Measurements from ENCODE around the gene SAP25. TPM values are rescaled to one million over a fixed set of nuclear protein-coding genes. Genes with fewer than 3 reads are reported as not detected.

Gene SAP25
- total and polyA plus RNA-seq, 2 of the 4 experiments (the other 2 are of a cell fraction): 1.8 TPM; not detected in 1

DNA sequence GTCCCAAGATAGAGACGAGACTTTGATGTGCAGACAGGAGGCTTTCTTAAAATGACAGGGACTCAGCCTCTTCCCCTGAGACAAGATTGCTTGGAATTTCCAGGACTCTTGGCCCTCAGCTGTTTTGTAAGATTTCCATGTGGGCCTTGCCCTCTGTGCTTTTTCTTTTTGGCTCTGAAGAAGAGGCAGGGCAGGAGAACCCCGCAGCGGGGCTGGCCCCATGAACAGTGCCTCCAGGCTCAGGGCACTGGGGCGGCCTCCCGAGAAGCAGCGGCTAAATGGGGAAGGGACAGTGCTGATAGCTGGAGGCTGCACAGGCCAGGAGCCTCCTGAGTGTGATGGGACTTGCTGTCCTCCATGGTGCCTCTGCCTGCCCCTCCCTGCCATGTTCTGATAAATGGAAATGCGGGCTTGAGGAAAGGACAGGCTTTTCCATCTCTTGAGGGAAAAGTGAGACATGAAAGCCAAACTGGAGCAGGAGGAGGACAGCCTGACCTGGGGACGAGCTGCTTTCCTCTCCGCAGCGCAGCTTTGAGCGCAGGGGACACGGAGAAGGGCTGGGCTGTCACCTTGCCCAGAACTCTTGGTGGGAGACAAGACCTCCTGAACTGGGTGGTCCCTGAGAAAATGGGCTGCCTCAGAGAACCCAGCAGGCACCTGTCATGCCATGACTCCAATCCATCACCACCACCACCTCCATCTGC, 12.1 kb downstream of the SAP25 start:
- Histone ChIP-seq H3K79me1 (ENCODE audit: low read depth in 1 of 2, low read length in 2 of 2) (no peaks in the 10 kb centered on the region), H3K36me3 (ENCODE audit: control insufficient read depth, insufficient read depth, low read length) (no peaks in the 10 kb centered on the region), H4K5ac (ENCODE audit: low read depth, low read length) (no peak overlapping the region), H3K18ac (ENCODE audit: low read depth, low read length) (no peak overlapping the region), H4K20me1 (ENCODE audit: insufficient read depth, low read length) (no peaks in the 10 kb centered on the region), H3K9ac (ENCODE audit: low read depth, low read length) (no peak overlapping the region), H3K4me3 (ENCODE audit: insufficient read depth, low read depth, low read length) (no peak overlapping the region), H3K14ac (replicated peaks; ENCODE audit: low read depth, low read length) (no peak overlapping the region), H2BK15ac (ENCODE audit: low read depth, low read length) (no peak overlapping the region), H2AK5ac (ENCODE audit: low read depth, low read length) (no peak overlapping the region), H3K27me3 (ENCODE audit: control insufficient read depth, insufficient read depth, low read length) (no peaks in the 10 kb centered on the region), H2BK5ac (ENCODE audit: low read depth, low read length, poor library complexity, severe bottlenecking) (no peak overlapping the region), H2BK20ac (ENCODE audit: low read depth, low read length) (no peak overlapping the region), H3K4me2 (ENCODE audit: low read depth, low read length) (no peak overlapping the region), H3K9me3 (ENCODE audit: control insufficient read depth, insufficient read depth, low read length) (no peaks in the 10 kb centered on the region), H3K4me1 (ENCODE audit: control insufficient read depth, insufficient read depth, low read length) (peaks cover 2% of the 10 kb centered on the region; the same call in 1 of the 2 replicates), H2BK120ac (ENCODE audit: low read depth, low read length) (no peak overlapping the region), H3K23ac (ENCODE audit: low read depth, low read length) (no peak overlapping the region), H3K4ac (ENCODE audit: low read depth, low read length) (no peak overlapping the region), H2AK9ac (replicated peaks; ENCODE audit: low read depth, low read length, poor library complexity) (no peak overlapping the region), H3K27ac (ENCODE audit: insufficient read depth, low read length) (no peak overlapping the region), H3K56ac (ENCODE audit: extremely low read depth, insufficient read depth, low read length) (no peak overlapping the region), H4K8ac (ENCODE audit: low read depth in 2 of 2, low read length in 2 of 2) (no peak overlapping the region), H3K9me1 (ENCODE audit: insufficient read depth, low read length) (no peaks in the 10 kb centered on the region), H2AFZ (replicated peaks; ENCODE audit: low read length, poor library complexity) (no peak overlapping the region), H4K91ac (ENCODE audit: insufficient read depth, low read depth, low read length) (no peak overlapping the region)
- no TSS peak for BruUV-seq (replicated peaks)
- no peak for TF ChIP-seq CHD1 (IDR thresholded peaks at IDR 0.05; ENCODE audit: low read depth, low read length)
- no peak for TF ChIP-seq MAZ (IDR thresholded peaks at IDR 0.05; ENCODE audit: borderline replicate concordance, low read depth, low read length)
- no peak for TF ChIP-seq MXI1 (IDR thresholded peaks at IDR 0.05; ENCODE audit: borderline replicate concordance, low read depth, low read length)
- no peak for TF ChIP-seq FOS (IDR thresholded peaks at IDR 0.05; ENCODE audit: low read depth, low read length)
- no peak for TF ChIP-seq CEBPB (IDR thresholded peaks at IDR 0.05; ENCODE audit: low read depth, low read length)
- TF ChIP-seq SMC3 (IDR thresholded peaks at IDR 0.05; ENCODE audit: low read depth, low read length): no peak
- TF ChIP-seq, protein P1, sequence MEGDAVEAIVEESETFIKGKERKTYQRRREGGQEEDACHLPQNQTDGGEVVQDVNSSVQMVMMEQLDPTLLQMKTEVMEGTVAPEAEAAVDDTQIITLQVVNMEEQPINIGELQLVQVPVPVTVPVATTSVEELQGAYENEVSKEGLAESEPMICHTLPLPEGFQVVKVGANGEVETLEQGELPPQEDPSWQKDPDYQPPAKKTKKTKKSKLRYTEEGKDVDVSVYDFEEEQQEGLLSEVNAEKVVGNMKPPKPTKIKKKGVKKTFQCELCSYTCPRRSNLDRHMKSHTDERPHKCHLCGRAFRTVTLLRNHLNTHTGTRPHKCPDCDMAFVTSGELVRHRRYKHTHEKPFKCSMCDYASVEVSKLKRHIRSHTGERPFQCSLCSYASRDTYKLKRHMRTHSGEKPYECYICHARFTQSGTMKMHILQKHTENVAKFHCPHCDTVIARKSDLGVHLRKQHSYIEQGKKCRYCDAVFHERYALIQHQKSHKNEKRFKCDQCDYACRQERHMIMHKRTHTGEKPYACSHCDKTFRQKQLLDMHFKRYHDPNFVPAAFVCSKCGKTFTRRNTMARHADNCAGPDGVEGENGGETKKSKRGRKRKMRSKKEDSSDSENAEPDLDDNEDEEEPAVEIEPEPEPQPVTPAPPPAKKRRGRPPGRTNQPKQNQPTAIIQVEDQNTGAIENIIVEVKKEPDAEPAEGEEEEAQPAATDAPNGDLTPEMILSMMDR (conservative IDR thresholded peaks at IDR 0.05; ENCODE audit: low read depth, low read length): no peak
- TF ChIP-seq, protein P2, sequence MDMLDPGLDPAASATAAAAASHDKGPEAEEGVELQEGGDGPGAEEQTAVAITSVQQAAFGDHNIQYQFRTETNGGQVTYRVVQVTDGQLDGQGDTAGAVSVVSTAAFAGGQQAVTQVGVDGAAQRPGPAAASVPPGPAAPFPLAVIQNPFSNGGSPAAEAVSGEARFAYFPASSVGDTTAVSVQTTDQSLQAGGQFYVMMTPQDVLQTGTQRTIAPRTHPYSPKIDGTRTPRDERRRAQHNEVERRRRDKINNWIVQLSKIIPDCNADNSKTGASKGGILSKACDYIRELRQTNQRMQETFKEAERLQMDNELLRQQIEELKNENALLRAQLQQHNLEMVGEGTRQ (IDR thresholded peaks at IDR 0.05; ENCODE audit: low read depth, low read length): no peak
- TF ChIP-seq NFE2L2 (IDR thresholded peaks at IDR 0.05; ENCODE audit: low read depth, low read length): no peak
- CTCF ChIA-PET: no interaction called here
- dilution Hi-C loops (cut with HindIII; ENCODE audit: low sequenced_read_pairs, unreplicated experiment): no loop called here
- POLR2A ChIA-PET (ENCODE audit: unreplicated experiment): interaction anchor here (0.7 kb wide), 1 partner anchor 25 kb away, joined by 5 read pairs; no protein-coding TSS in a partner anchor
- 73% methylated on average over 2 of the region's 12 CpGs; no CpG with 5 or more reads in 1 of the 2 experiments for WGBS, 2 experiments (ENCODE audit: extremely low coverage in 2 of 2, insufficient read length in 1 of 2)
- DNase-seq: no peak
- ATAC-seq (ENCODE audit: low read depth): no peak
- intact Hi-C loops (cut with micrococcal nuclease): no loop called here
- in situ Hi-C loops (cut with MboI; ENCODE audit: low sequenced_read_pairs): loop anchor here (5.0 kb wide), 1 partner anchor 89 kb away; no protein-coding TSS in a partner anchor
